Sigmoid colon (tissue), 7 donors: ENCODE data around the gene MAST1. TPM values are rescaled to one million over a fixed set of nuclear protein-coding genes. Genes with fewer than 3 reads are reported as not detected.

Source experiments
- DNase-seq: peaks from one replicate; pipeline ENCODE4 v3.0.0-alpha.2; 2019
- H3K27ac ChIP-seq, 4 donors: fragments of 200-600 bp; sonication (generic); one replicate each; pipeline ENCODE4 v1.5.1; 2016 to 2019; ENCODE audit warnings: mild to moderate bottlenecking in 1 of 4
- H3K27me3 ChIP-seq, 3 donors: fragments of 200-600 bp; sonication (generic); one replicate each; pipeline ENCODE4 v1.5.1; 2019; ENCODE audit warnings: mild to moderate bottlenecking in 1 of 3
- H3K36me3 ChIP-seq, 4 donors: fragments of 200-600 bp; sonication (generic); one replicate each; pipeline ENCODE4 v1.5.1; 2016 to 2019
- H3K4me1 ChIP-seq, 4 donors: fragments of 200-600 bp; sonication (generic); one replicate each; pipeline ENCODE4 v1.5.1; 2017 to 2019
- H3K4me3 ChIP-seq, 4 donors: fragments of 200-600 bp; sonication (generic); one replicate each; pipeline ENCODE4 v1.5.1; 2017 to 2019; ENCODE audit warnings: mild to moderate bottlenecking in 2 of 4, moderate library complexity in 1 of 4
- H3K9me3 ChIP-seq, 4 donors: fragments of 200-600 bp in 3 of 4; sonication (generic) in 3 of 4; one replicate each; pipeline versions ENCODE4 v1.5.1 to v1.6.1; 2013 to 2019
- CTCF ChIP-seq, 4 experiments: fragments of 450-650 bp in 3 of 4; fragments of 200-600 bp in 1 of 4; IDR thresholded peaks; one replicate each; pipeline ENCODE4 v1.5.1; 2016 to 2019; ENCODE audit warnings: antibody characterized with exemption in 4 of 4, mild to moderate bottlenecking in 3 of 4, moderate library complexity in 2 of 4
- EP300 ChIP-seq, 4 donors: sonication (generic); formaldehyde crosslinking; IDR thresholded peaks; one replicate each; pipeline ENCODE4 v1.6.1; 2017; ENCODE audit warnings: antibody characterized with exemption in 4 of 4
- POLR2A ChIP-seq, 2 donors: fragments of 450-650 bp; IDR thresholded peaks; one replicate each; pipeline ENCODE4 v1.6.1; 2016; ENCODE audit warnings: antibody characterized with exemption in 2 of 2, mild to moderate bottlenecking in 2 of 2, moderate library complexity in 2 of 2
- POLR2AphosphoS5 ChIP-seq, 4 donors: sonication (generic); formaldehyde crosslinking; IDR thresholded peaks; one replicate each; pipeline ENCODE4 v1.6.1; 2017; ENCODE audit warnings: antibody characterized with exemption in 4 of 4
- WGBS, 2 donors: extraction: QIAGEN DNeasy Blood & Tissue Kit; methylation state at CpG; one replicate each; pipeline ENCODE4 v1.1.7; 2013; 5-methylcytosine and 5-hydroxymethylcytosine counted together
- intact Hi-C: fragments of 100-400 bp; cut with DNase I; formaldehyde crosslinking; loops from one replicate; pipeline ENCODE4 v1.15.1; 2023
- polyA plus RNA-seq, 3 donors: library from polyadenylated mRNA; stranded (reverse); fragments of 200-250 nt; gene quantifications; one replicate each; pipeline ENCODE4 v1.2.3, GENCODE V29; 2013
- total RNA-seq, 4 donors: library from RNA; depleted of rRNA; stranded (reverse); fragments of >200 nt; gene quantifications; one replicate each; pipeline ENCODE4 v1.1.0, GENCODE V29; 2016
- donor health status: healthy with polysubstance abuse.
- donor health status: Bipolar disorder and iron deficiency.
- donor health status: healthy.

MAST1 gene
- total and polyA plus RNA-seq, 7 donors: 0.49 to 3.3 (median 1.2) TPM

GRCh38 chr19:12801466-12802266 lies 36.6 kb upstream of the MAST1 start, which contains the start of the genes PRDX2 and THSD8:
Gene PRDX2 (minus strand): TSS chr19:12801800. CDS start chr19:12801261, 539 bp downstream.
Gene THSD8 (plus strand): TSS chr19:12802069. CDS start chr19:12802072, 3 bp downstream.
- H3K9me3 ChIP-seq: no peaks in the 10 kb centered on the region

GRCh38 chr19:12802267-12803106 lies 35.8 kb upstream of the MAST1 start:
- H3K4me3 ChIP-seq: peak overlapping the region; percentile 80 to 91 (median 88)
- TF ChIP-seq POLR2A (IDR thresholded peaks at IDR 0.05) (no peak), POLR2AphosphoS5 (IDR thresholded peaks at IDR 0.05) (no peak), EP300 (IDR thresholded peaks at IDR 0.05) (no peak), CTCF (IDR thresholded peaks at IDR 0.05) (no peak)
- DNase-seq: no peak
- peaks cover 0 to 19% (median 15%) of the 10 kb centered on the region in 4 donors for H3K36me3 ChIP-seq
- H3K27me3 ChIP-seq: no peaks in the 10 kb centered on the region
- no peaks in the 10 kb centered on the region for H3K9me3 ChIP-seq
- WGBS, 2 donors: 23 to 45% methylated on average over 22 of the region's 22 CpGs
- intact Hi-C loops: loop anchor here (5.0 kb wide), 1 partner anchor 35 kb away; no protein-coding TSS in a partner anchor
- H3K4me1 ChIP-seq: peaks cover 0 to 39% (median 31%) of the 10 kb centered on the region in 4 donors
- peak overlapping the region; percentile 85 to 89 (median 87) for H3K27ac ChIP-seq

More at GRCh38 chr19:12801466-12802266, 36.6 kb upstream of the MAST1 start, which contains the start of the genes PRDX2 and THSD8:
- H3K36me3 ChIP-seq: peaks cover 0 to 19% (median 15%) of the 10 kb centered on the region in 4 donors
- WGBS, 2 donors: 0 to 1% methylated on average over 78 of the region's 78 CpGs
- peak; percentile 84 to 92 for TF ChIP-seq POLR2A (IDR thresholded peaks at IDR 0.05)
- peak in 3 of 4 experiments; percentile 8 to 27 (median 14) for TF ChIP-seq CTCF (IDR thresholded peaks at IDR 0.05)
- no peak for TF ChIP-seq EP300 (IDR thresholded peaks at IDR 0.05)
- peak; percentile 90 to 97 (median 95) for TF ChIP-seq POLR2AphosphoS5 (IDR thresholded peaks at IDR 0.05)
- intact Hi-C loops: loop anchor here (5.0 kb wide), 1 partner anchor 34 kb away; no protein-coding TSS in a partner anchor
- peak within 1 kb of the TSS; percentile 80 to 91 (median 88) for H3K4me3 ChIP-seq
- DNase-seq: peak; percentile 89
- peak within 1 kb of the TSS; percentile 85 to 89 (median 87) for H3K27ac ChIP-seq
- H3K4me1 ChIP-seq: peaks cover 0 to 32% (median 24%) of the 10 kb centered on the region in 4 donors
- H3K27me3 ChIP-seq: no peaks in the 10 kb centered on the region

- DNase-seq: no peak
- TF ChIP-seq CTCF (IDR thresholded peaks at IDR 0.05): no peak
- no peak for TF ChIP-seq POLR2AphosphoS5 (IDR thresholded peaks at IDR 0.05)
- no peak for TF ChIP-seq EP300 (IDR thresholded peaks at IDR 0.05)
- TF ChIP-seq POLR2A (IDR thresholded peaks at IDR 0.05): no peak
- H3K4me1 ChIP-seq: peaks cover 0 to 39% (median 31%) of the 10 kb centered on the region in 4 donors
- intact Hi-C loops: loop anchor here (5.0 kb wide), 1 partner anchor 37 kb away; no protein-coding TSS in a partner anchor
- WGBS, 2 donors: 93 to 95% methylated on average over 26 of the region's 26 CpGs
- no peak overlapping the region for H3K4me3 ChIP-seq
- no peak overlapping the region for H3K27ac ChIP-seq
- H3K36me3 ChIP-seq: peaks cover 0 to 14% (median 11%) of the 10 kb centered on the region in 4 donors
- H3K27me3 ChIP-seq: no peaks in the 10 kb centered on the region
- H3K9me3 ChIP-seq: no peaks in the 10 kb centered on the region
Measured at GRCh38 chr19:12804051-12804450, 34.3 kb upstream of the MAST1 start.

GRCh38 chr19:12806242-12807081 lies 31.9 kb upstream of the MAST1 start, which contains the start of gene RNASEH2A:
Gene RNASEH2A (plus strand): TSS chr19:12806584. CDS start chr19:12806674, 90 bp downstream.
- WGBS, 2 donors: 5% methylated on average over 66 of the region's 66 CpGs
- Histone ChIP-seq H3K27me3 (no peaks in the 10 kb centered on the region), H3K9me3 (no peaks in the 10 kb centered on the region), H3K4me3 (peak within 1 kb of the TSS; percentile 30 to 62 (median 50)), H3K36me3 (peaks cover 0 to 7% (median 3%) of the 10 kb centered on the region in 4 donors), H3K4me1 (peaks cover 0 to 24% (median 17%) of the 10 kb centered on the region in 4 donors), H3K27ac (peak within 1 kb of the TSS; percentile 57 to 75 (median 74))
- TF ChIP-seq EP300 (IDR thresholded peaks at IDR 0.05): no peak
- TF ChIP-seq POLR2AphosphoS5 (IDR thresholded peaks at IDR 0.05): peak in 3 of 4 donors; percentile 11 to 58 (median 52)
- TF ChIP-seq CTCF (IDR thresholded peaks at IDR 0.05): peak in 2 of 4 experiments; percentile 22 to 29
- DNase-seq: peak; percentile 94
- intact Hi-C loops: loop anchor here (2.0 kb wide), 1 partner anchor 40 kb away; no protein-coding TSS in a partner anchor
